NK-92 (cell line): ENCODE data around the gene C14orf119.
A peak's percentile ranks its signal among the peaks of the same experiment; 100 is the strongest.
"Not testable (repeated sequence)": the region's sequence is repeated elsewhere in the genome, so short reads cannot be mapped to it uniquely, and the experiment has no call there.

Experiments used
- DNase-seq: peaks from one replicate; lab custom pipeline; 2025; ENCODE audit not compliant: unreplicated experiment; lab: John Stamatoyannopoulos, UW

The C14orf119 gene

GRCh38 chr14:23107620-23108019 is 12.3 kb downstream of the C14orf119 start:
- not testable (repeated sequence) for DNase-seq

GRCh38 chr14:23108169-23108568 is 12.9 kb downstream of the C14orf119 start:
- DNase-seq: not testable (repeated sequence)

GRCh38 chr14:23109769-23110168 is 14.5 kb downstream of the C14orf119 start:
- no peak for DNase-seq

- no peak for DNase-seq
Measured at GRCh38 chr14:23110579-23111365, 15.5 kb downstream of the C14orf119 start.

GRCh38 chr14:23112359-23113178 is 17.3 kb downstream of the C14orf119 start:
- no peak for DNase-seq

- DNase-seq: no peak
Measured at GRCh38 chr14:23113431-23114119, 18.3 kb downstream of the C14orf119 start.

GRCh38 chr14:23114120-23114458 is 18.8 kb downstream of the C14orf119 start:
- DNase-seq: no peak

- no peak for DNase-seq
Measured at GRCh38 chr14:23114669-23115038, 19.3 kb downstream of the C14orf119 start.

GRCh38 chr14:23115039-23115731 is 19.9 kb downstream of the C14orf119 start:
- DNase-seq: no peak

GRCh38 chr14:23115918-23116317 is 20.6 kb downstream of the C14orf119 start:
- DNase-seq: no peak

- DNase-seq: no peak
Measured at GRCh38 chr14:23117371-23118020, 22.2 kb downstream of the C14orf119 start.

- no peak for DNase-seq
Measured at GRCh38 chr14:23118506-23119362, 23.4 kb downstream of the C14orf119 start, which contains the start of gene CEBPE. TSS of gene CEBPE (minus strand) at chr14:23119255. CDS start at chr14:23119091, 164 bp downstream.

GRCh38 chr14:23119363-23120327 is 24.3 kb downstream of the C14orf119 start:
- no peak for DNase-seq

GRCh38 chr14:23120541-23121251 is 25.4 kb downstream of the C14orf119 start:
- DNase-seq: peak; percentile 28

GRCh38 chr14:23121361-23121771 is 26.1 kb downstream of the C14orf119 start:
- DNase-seq: no peak

GRCh38 chr14:23122086-23122485 is 26.8 kb downstream of the C14orf119 start:
- DNase-seq: no peak

- no peak for DNase-seq
Measured at GRCh38 chr14:23123419-23123818, 28.1 kb downstream of the C14orf119 start.
